HuH-7 (cell line): ENCODE measurements around the gene DIPK1C.

Experiments used
- DNase-seq: peaks from one replicate; pipeline ENCODE4 v3.0.0; 2011; ENCODE audit warnings: low spot score

The DIPK1C gene

GRCh38 chr18:74482697-74483096, 25.6 kb upstream of the DIPK1C start:
- no peak for DNase-seq

GRCh38 chr18:74480149-74480651, 23.1 kb upstream of the DIPK1C start:
- no peak for DNase-seq

DNA sequence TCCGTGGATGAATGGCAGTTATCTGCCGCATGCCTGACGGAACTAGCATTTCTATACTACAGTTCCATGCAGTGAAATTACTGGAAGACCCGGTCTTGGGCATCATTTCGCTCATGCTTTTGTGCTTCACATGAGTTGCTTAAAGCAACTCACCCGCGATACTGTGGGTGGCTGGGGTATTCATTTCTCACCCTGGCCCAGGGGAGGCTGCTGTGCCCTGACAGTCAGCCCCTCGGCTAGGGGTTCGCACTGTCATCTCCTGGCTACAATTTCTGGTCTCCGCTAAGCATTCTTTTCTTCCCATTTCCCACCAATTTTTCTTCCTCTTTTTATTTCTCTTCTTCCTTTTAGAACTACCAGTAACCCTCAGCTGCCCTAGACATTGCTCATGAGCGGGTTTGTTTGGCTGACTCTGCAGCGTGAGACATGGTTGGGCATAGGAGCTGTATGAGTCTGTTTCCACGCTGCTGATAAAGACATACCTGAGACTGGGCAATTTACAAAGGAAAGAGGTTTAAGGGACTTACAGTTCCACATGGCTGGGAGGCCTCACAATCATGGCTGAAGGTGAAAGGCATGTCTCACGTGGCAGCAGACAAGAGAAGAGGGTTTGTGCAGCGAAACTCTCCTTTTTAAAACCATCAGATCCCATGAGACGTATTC, 22.5 kb upstream of the DIPK1C start:
- DNase-seq = no peak

GRCh38 chr18:74478880-74479279, 21.8 kb upstream of the DIPK1C start:
- DNase-seq = no peak

DNA sequence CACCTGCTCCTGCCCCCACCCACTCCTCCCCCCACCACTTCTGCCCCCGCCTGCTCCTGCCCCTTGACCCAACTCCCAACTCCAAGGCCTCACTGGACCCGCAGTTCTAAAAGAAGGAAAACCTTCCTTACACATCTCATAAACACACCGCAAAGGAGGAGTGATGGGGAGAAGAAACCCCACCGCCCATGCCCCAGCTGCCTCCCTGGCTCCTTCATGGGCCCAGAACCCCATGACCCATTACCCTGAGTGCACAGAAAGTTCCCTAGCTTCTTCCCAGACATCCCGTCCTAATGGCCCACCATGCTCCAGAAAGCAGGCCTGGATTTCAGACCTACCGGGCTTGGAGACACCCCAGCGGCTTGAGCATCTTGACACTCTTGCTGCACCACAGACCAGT, 21.2 kb upstream of the DIPK1C start:
- no peak for DNase-seq

DNA sequence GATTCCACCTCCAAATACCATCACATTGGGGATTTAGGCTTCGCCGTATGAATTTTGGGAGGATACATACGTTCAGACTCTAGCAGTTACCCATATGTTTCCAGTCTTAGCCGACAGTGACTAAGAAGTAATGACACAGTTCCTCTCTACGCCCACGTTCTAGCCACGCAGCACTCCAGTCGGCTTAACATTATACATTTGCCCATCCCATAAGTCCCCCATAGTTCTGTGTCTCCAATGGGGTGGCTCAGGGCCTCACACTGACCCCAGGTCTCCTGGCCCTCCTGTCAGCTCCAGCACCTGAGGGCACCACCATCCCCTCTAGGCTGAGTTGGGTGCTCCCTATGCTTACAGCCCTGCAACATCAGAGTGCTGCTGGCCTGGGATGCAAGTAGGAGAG, 20.7 kb upstream of the DIPK1C start:
- DNase-seq = no peak

DNA sequence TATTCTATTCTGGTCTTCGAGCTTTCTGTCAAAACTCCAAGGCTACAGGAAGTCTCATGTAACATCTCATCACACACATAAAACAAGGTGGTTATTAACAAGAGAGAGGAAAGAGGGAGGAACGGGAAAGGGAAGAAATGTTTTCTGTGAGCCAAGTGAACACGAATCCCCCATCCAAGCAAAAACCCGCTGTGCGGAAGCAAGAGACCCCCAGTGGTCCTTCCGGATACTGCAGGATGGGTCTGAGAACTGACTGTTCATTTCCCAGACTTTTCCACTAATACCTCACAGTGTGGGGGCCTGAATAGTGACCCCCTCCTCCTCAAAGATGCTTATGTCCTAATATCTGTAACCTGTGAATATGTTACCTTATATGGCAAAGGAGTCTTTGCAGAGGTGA, 19.0 kb upstream of the DIPK1C start:
- peak; percentile 70 for DNase-seq

GRCh38 chr18:74473976-74474640, 17.0 kb upstream of the DIPK1C start:
- DNase-seq = no peak

- DNase-seq = no peak
Measured at GRCh38 chr18:74472312-74472711, 15.2 kb upstream of the DIPK1C start.

DNA sequence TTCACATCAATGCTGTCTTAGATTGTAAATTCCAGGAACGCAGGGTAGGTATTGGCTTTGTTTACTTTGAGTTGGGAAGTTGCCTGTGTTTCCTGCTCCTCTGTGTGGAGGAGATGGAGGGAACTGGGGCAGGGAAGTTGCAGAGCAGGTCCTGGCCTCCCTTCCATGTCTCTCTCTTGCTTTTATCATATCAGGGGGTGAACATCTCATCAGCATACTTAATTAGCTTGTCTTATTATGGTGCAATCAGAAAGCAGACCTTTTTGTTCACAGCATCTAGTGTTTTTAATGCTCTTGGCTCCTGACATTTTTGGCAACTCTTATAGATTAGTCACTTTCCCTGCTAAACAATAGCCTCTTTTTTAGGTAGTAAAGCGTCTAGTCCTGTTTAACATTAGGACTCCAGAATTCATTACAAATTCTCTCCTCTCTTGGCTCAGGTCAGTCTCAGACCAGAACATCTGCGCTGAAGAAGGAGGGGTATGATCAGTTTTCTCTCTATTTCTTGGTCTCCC, 11.5 kb upstream of the DIPK1C start:
- DNase-seq = no peak

DNA sequence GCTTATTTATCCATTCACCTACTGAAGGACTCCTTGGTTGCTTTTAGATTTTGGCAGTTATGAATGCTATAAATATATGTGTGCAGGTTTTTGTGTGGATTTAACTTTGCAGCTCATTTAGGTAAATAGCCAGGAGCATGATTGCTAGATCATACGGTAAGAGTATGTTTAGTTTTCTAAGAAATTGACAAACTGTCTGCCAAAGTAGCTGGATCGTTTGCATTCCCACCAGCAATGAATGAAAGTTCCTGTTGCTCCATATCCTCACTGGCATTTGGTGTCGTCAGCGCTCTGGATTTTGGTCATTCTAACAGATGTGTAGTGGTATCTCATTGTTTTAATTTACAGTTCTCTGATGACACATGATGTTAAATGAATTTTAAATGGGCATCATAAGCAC, 8.7 kb upstream of the DIPK1C start:
- no peak for DNase-seq

- no peak for DNase-seq
Measured at GRCh38 chr18:74463983-74464382, 6.9 kb upstream of the DIPK1C start.

DNA sequence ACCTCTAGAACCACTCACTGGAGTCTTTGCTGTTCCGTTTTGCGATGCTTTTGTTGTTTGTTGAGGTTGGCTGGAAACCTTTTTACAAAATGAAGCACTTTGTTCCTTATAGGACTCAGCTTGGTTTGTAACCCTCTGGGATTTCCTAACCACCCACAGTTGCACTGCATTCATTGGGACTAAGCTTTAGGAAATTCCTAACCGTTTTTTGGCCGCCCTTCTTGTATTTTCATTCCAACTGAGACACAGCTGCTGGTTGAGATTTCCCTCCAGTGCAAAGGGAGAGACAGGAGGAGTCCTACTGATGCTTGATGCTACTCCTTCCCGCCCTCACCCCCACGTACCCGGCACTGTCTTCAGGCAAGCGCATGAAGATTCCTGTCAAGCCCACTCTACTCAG, 6.1 kb upstream of the DIPK1C start:
- no peak for DNase-seq

DNA sequence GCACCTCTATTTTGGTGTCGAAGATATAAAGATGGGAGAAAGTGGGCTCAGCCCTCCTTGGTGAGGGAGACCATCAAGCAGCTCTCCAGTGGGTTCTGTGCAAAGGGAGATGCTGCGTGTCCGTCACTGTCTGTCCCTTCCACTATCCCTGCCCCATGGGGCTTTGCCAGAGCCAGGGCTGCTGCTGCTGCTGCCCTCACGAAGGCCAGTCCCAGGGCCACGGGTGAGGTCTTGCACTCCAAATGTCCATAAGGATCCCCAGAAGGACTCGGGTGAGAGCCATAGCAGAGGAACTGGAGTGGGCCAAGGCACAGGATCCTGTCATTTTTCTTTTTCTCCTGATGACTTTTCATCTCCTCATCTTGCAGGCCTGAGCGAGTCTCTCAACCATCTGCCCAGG, 3.7 kb upstream of the DIPK1C start:
- DNase-seq = no peak

GRCh38 chr18:74459889-74460288, 2.8 kb upstream of the DIPK1C start:
- DNase-seq = no peak

DNA sequence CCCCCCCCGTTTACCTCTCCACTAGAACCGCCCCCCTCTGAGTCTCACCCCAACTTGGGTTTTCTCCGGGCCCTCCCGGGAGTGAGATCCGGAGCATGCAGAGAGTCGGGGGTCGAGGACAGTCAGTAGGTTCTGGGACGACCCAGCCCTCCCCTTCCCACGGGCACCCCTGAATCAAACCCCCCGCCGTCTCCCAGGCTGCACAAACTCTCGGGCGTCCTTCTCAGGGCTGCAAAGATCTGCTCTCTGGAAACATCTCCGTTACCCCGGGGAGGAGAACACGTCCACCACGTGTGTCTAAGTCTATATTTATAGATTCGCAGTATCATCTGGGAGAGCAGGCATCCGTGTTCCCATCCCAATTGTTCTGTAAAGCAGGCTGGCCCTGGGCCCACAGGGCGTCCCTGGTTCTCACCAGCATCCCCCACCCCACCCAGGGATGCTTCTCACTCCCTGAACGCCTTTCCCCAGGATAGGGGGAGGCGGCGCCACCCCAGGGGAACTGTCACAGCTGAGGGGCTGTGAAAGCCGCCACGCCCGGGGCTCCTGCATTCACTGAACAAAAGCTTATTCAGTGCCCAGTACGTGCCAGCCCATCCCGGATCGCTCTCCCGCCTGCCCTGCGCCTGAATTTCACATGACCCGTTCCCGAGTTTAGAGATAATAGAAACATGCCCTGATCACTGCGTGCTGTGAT, 765 bp upstream of the DIPK1C start:
- DNase-seq = no peak

DNA sequence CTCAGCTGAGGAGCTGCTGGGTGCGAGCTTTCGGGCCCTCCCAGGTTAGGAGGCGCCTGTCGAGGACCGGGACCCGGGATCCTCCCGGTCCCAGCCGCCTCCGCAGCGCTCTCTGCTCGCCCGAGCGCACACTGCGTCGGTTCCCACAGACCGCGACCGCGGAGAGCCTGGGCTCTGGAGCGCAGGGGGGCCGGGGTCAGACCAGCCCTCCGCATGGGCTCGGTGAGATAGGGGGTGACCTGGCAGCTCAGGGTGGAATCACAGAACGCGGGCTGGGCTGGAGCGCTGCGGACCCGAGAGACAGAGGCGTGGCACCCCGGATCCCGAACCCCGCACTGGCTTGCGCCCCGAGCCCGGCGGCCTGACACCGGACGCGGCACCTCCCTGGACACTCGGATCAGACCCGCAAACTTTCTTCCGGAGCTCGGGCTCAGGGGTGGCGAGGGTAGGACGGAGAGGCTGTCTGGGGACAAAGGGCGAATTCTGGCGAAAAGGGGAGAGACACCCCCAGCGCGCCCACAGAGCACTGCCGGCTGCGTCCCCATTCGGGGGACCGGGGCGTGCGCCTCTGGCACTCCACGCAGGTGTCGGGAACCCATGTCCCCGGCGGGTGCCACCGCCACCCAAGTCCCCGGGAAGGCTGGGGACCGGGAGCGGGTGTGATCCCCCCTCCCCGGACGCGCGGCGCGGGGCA, 612 bp downstream of the DIPK1C start:
- DNase-seq = no peak

GRCh38 chr18:74456017-74456348, 1.1 kb downstream of the DIPK1C start:
- DNase-seq = no peak

- DNase-seq = no peak
Measured at GRCh38 chr18:74455386-74455785, 1.7 kb downstream of the DIPK1C start.

GRCh38 chr18:74454279-74454751, 2.8 kb downstream of the DIPK1C start:
- no peak for DNase-seq

DNA sequence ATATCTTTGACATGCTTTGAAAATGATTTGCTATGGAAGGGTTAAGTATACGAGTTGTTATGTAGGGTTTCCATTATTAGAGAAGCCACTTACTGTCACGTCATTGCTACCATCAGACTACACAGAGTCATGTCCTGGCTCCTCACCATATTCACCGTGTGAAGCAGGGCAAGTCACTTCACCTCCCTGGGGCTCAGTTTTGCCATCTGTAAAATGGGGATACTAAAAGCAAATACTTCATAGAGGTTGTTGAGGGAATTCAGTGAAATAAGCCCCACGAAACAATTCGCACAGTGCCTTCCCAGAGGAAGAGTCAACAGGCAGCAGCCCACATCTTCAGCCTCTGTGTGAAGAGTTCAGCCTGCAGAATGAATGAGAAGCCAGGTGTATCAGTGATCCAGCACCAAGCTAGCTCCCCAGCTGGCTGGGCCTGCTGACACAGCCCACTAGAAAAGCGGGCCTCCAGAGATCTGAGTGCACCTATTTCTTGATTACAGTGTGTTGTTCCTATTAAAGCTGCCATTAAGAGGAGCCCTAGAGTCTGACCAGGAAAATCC, 3.4 kb downstream of the DIPK1C start:
- no peak for DNase-seq

- no peak for DNase-seq
Measured at GRCh38 chr18:74453016-74453566, 4.0 kb downstream of the DIPK1C start.
